Frontal cortex (tissue), 4 donors: ENCODE measurements around the gene ABCA9. TPM values are rescaled to one million over a fixed set of nuclear protein-coding genes. Genes with fewer than 3 reads are reported as not detected.
"Not testable (repeated sequence)": the region's sequence is repeated elsewhere in the genome, so short reads cannot be mapped to it uniquely, and the experiment has no call there.

Source experiments
- DNase-seq, 2 donors: peaks; one replicate each; pipeline ENCODE4 v3.0.0; 2012; ENCODE audit warnings: low spot score in 2 of 2
- FAIRE-seq: peaks from 2 replicates; lab custom pipeline; 2012; peaks lifted over from hg19 to GRCh38; lab: Jason Lieb, UNC
- total RNA-seq: library from RNA; depleted of rRNA; stranded (reverse); fragments of >200 nt; gene quantifications from one replicate; pipeline ENCODE4 v1.2.3, GENCODE V29; 2014
- donor health status: control.
- donor health status: control.
- donor health status: control.

The ABCA9 gene, protein sequence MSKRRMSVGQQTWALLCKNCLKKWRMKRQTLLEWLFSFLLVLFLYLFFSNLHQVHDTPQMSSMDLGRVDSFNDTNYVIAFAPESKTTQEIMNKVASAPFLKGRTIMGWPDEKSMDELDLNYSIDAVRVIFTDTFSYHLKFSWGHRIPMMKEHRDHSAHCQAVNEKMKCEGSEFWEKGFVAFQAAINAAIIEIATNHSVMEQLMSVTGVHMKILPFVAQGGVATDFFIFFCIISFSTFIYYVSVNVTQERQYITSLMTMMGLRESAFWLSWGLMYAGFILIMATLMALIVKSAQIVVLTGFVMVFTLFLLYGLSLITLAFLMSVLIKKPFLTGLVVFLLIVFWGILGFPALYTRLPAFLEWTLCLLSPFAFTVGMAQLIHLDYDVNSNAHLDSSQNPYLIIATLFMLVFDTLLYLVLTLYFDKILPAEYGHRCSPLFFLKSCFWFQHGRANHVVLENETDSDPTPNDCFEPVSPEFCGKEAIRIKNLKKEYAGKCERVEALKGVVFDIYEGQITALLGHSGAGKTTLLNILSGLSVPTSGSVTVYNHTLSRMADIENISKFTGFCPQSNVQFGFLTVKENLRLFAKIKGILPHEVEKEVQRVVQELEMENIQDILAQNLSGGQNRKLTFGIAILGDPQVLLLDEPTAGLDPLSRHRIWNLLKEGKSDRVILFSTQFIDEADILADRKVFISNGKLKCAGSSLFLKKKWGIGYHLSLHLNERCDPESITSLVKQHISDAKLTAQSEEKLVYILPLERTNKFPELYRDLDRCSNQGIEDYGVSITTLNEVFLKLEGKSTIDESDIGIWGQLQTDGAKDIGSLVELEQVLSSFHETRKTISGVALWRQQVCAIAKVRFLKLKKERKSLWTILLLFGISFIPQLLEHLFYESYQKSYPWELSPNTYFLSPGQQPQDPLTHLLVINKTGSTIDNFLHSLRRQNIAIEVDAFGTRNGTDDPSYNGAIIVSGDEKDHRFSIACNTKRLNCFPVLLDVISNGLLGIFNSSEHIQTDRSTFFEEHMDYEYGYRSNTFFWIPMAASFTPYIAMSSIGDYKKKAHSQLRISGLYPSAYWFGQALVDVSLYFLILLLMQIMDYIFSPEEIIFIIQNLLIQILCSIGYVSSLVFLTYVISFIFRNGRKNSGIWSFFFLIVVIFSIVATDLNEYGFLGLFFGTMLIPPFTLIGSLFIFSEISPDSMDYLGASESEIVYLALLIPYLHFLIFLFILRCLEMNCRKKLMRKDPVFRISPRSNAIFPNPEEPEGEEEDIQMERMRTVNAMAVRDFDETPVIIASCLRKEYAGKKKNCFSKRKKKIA (N-terminal part only)
- total RNA-seq, result 5.7 TPM

DNA sequence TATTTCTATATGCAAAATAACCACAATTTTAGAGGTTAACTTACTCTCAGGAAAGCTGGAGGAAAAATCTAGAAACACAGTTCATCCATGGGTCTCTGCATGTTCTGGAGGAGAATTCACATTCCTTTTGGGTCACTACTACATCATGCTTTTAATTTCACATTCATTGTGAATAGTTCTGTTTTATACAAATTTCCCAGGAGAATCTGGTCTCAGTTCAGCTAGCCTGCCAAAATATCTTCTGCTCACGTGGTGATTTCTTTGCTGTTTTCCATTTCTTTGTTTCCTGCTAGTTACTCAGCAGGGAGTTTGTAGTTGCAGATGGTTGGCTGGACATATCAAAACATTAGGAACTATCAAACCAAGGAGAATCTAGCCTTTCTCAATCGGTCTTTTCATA lies at the start of gene ABCA9:
ABCA9 (minus strand) TSS at position 106 of the 400 bp plus-strand sequence. CDS start 9,801 bp downstream, outside the sequence.
- no peak for FAIRE-seq
- DNase-seq, result peak in 1 of 2 donors; percentile 4

DNA sequence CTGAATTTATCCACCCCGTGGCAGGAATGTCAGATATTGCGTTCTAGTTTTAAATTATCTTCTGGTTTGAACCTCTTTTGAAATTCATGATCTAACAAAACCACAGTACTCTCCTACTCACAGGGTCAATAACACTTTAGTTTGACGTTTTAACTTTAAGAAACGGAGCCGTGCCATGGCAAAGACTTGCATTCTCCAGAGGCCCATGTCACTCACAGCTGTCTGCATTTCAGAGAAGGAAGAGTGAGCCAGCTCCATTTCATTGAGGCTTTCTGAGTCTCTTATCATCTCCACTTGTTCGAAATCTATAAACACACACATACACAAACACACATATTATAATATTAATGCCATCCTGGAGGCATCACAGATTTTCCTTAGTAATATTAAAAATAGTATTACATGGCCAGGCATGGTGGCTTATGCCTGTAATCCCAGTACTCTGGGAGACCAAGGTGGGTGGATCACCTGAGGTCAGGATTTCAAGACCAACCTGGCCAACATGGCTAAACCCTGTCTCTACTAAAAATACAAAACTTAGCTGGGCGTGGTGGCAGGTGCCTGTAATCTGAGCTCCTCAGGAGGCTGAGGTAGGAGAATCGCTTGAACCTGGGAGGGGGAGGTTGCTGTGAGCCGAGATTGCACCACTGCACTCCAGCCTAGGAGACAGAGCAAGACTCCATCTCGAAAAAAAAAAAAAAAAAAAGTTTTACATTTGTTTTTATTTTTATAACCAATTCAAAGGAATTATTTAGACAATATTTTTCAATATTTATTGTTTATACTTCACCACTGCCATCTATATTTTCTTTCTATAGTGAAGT lies 45.4 kb upstream of the ABCA9 start:
- FAIRE-seq, result peak; percentile 19
- DNase-seq, result no peak

DNA sequence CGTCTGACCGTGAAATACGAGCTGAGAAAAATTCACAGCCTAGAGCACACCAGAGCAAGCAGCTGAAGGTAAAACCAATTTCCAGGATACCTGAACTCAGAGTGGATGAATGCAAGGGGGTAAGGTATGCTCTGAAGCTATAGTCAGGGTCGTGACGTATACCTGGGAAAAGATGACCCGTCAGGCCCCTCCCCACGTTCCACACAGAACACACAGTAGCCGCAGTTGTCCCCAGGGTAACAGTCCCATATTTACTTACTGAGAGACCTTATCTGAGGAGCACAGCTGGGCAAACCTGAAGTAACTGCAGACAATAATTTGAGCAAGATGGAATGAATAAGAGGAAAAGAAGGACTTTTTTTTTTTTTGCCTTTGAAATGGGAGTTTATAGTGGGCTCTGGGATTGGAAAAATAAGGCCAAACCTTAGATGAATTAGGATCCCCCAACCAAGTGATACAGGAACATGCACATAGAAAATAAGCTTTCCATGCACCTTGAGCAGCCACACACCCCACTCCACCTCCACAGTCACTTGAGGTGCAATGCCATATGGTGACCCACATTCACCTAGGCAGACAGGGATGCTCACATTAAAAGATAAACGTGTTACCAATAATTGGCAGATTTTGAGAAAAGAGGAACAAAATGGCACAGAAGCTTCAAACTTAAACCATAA lies 43.0 kb upstream of the ABCA9 start:
- FAIRE-seq, result no peak

DNA sequence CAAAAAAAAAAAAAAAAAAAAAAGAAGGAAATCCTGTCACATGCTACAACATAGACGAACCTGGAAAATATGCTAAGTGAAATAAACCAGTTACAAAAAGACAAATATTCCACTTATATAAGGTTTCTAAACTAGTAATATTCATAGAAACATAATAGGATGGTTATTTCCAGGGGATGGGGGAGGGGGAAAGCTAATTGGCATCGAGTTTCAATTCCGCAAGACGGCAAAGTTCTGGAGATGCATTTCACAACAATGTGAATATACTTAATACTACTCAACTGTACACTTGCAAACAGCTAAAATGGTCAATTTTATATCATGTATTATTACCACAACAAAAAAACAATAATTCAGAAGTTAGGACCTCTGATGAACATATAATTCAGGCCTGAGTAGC lies 37.9 kb upstream of the ABCA9 start:
- DNase-seq (no peak), FAIRE-seq (no peak)

More for the DNA sequence above, 43.0 kb upstream of the ABCA9 start:
- DNase-seq, result no peak

DNA sequence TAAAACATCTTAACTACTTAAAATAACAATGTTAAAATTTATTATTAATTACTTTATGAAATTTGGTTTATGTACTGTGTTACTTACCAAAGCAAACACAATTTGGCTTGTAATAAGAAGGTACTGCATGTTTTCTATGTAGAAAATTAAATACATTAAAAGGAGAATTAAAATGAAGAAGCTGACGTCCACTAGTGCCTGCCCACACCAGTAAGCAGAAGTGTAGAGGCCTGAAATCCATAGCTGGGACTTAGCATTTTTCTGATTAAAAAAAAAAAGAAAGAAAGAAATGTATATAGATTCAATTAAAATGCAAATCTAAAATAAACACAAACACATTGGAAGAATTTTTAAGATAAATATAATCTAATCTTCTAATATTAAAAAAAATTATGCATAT lies 35.8 kb upstream of the ABCA9 start:
- no peak for DNase-seq
- no peak for FAIRE-seq

DNA sequence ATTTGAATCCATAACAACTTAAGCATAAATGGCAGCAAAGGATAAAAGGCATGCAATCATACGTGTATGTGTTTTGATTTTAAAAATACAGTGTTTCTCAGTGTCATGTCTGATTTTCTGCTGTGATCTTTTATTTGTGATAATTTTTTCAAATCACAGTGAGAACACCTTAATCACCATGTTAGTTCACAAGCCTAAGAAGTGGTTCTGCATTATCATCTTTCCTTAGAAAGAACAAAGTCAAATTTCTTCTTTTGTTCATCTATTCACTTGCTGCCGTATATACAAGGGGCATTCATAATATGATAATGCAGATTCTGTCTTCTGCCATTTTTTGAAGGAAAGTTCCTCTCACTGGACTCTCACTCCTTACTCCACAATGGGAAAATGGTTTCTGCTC lies 33.3 kb upstream of the ABCA9 start:
- DNase-seq, result no peak
- FAIRE-seq, result no peak

DNA sequence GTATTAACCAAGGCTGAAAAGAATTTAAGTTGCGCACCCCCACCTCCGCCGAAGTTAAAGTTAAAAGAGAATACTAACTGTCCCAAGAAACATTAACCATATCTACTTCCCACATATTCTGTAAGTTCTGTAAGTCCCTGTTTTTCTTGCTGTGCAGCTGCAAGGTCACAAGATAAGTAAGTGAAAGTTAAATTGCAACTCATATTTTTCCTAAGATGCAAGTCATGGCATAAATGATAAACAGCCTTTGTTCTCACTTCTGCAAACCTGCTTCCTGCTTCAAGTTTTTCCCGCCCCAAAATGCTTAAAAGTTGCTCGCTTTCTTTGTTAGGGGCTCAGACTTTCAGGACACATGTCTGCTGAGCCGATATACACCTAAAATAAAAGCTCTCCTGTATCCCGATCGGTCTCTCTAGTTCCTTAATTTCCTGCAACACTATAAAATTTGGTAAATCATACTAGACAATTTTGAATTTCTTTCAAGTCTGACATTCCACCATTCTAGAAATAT lies 32.6 kb upstream of the ABCA9 start:
- no peak for FAIRE-seq
- no peak for DNase-seq

DNA sequence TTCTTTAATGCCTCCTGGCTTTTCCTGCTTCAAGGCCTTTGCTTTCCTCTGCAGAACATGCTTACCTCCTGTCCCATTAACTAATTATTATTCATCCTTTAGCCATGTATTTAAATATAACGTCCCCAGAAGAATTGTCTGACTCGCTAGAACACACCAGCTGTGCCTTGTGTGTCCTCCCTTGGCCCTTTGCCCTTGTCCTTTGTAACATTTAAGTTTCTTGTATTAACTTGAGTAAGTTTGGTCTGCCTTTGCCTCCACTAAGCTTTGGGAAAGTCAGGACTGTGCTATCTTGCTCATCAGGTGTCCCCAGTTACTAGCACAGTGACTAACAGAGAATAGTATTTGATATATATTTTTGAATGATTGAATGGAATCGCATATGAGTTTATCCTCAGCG lies 29.6 kb upstream of the ABCA9 start:
- FAIRE-seq (no peak), DNase-seq (no peak)

DNA sequence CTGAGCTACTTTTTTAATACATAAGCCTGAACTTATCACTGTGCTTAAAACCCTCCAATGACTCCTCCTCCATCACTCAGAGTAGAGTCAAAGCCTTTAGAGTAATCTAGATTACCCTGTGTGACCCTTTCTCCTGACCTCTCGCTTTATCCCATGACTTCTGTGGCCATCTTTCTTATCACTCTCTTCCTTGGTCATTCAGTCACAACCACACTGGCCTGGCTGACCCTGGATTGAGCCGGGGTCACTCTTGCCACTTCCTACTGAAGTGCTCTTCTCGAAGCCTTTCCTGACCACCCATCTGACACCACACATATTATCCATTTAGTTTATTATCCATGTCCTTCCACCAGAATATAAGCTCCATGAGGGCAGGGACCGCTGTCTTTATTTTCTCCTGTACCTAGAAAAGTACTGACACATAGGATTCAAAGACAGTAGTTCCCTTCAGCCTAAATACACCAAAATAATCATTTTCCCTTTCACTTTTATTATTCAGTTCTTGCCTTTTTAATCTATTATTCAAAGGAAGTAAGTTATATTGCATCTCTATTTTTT lies 28.0 kb upstream of the ABCA9 start:
- FAIRE-seq, result no peak
- DNase-seq, result no peak

DNA sequence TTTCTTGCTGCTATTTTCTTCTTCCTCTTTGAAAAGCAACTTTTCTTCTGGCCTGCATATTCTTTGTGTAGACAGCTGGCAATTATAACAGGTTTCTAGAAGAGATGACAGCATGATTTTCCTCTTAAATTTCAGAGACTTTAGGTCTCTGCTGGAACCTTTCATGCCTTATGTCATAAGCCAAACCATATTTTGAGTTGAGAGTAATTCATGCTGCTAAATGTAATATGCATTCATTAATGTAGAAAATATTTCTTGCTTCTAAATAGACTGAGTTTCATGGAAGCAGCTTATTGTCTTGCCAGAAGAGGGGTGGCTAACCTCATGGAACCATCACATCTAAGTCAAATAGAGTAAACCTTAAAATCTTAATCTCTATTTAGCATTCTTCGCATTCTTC lies 25.9 kb upstream of the ABCA9 start:
- DNase-seq (no peak), FAIRE-seq (no peak)

DNA sequence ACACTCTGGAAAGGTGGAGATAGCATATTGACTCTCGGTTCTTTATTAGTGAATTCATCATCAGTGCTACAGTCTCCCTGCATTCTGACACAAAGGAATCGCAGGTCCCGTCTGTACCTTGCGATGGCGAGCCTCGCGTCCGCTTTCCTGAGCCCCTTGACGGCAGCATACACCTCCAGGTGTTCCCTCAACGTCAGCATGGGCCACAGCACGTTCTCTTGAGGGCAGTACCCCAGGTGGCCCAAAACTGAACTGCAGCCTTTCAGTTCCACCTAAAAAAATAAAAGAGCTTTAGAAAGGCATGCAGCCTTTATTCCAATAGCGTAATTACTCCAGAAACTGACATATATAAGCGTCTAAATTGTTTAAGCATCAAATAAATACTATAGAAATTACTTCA lies 24.2 kb upstream of the ABCA9 start:
- DNase-seq (no peak), FAIRE-seq (no peak)

DNA sequence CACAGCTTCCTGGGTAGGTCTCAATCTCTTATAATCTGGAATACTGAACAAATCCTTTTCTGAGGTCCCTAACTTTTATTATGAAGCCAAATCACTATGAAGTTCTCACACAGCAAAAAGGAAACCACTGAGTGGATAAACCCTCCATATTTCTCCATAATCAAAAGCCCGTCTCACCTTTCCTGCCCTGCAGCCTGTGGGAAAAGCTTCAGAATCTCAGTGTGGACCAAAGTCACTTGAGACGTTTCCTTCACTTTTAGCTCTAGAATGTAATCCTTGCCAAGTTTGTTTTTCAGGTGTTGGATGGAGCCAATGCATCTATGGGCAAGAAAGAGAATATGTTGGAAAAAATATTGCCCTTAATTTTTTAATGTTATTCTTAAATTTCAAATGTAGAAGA lies 22.0 kb upstream of the ABCA9 start:
- no peak for FAIRE-seq
- no peak for DNase-seq

DNA sequence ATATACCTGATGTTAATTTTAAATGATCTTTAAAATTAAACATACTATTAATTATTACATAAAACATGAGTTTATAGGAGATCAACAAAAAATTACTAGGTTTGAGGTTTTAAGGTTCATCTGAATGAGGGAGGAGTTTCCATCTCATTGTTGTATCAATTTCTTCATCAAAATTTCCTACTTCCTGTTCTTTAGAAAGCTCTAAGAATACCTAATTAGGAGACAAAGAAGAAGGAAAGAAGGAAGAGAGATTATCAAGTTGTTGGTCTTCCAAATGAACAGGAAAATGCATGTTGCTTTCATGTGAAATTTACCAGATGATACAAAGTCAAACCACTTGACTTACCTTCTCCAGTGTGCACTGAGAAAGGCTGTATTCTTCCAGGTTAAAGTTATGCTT lies 18.1 kb upstream of the ABCA9 start:
- DNase-seq (no peak), FAIRE-seq (peak; percentile 40)

DNA sequence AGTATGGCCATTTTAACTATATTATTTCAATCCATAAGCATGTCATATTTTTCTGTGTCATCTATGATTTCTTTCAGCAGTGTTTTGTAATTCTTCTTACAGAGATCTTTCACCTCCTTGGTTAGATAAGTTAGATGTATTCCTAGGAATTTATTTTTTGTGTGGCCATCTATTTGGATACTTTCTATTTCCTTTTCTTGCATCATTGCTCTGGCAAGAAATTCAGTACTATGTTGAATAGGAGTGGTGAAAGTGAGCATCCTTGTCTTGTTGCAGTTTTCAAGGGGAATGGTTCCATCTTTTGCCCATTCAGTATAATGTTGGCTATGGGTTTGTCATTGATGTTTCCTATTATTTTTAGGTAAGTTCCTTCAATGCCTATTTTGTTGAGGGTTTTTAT lies 15.1 kb upstream of the ABCA9 start:
- DNase-seq, result no peak
- FAIRE-seq, result no peak

DNA sequence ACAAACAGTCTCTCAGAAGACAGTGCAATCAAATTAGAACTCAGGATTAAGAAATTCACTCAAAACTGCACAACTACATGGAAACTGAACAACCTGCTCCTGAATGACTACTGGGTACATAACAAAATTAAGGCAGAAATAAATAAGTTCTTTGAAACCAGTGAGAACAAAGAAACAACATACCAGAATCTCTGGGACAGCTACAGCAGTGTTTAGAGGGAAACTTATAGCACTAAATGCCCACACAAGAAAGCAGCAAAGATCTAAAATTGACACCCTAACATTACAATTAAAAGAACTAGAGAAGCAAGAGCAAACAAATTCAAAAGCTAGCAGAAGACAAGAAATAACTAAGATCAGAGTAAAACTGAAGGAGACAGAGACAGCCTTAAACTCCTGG lies 12.7 kb upstream of the ABCA9 start:
- not testable (repeated sequence) for FAIRE-seq, DNase-seq

DNA sequence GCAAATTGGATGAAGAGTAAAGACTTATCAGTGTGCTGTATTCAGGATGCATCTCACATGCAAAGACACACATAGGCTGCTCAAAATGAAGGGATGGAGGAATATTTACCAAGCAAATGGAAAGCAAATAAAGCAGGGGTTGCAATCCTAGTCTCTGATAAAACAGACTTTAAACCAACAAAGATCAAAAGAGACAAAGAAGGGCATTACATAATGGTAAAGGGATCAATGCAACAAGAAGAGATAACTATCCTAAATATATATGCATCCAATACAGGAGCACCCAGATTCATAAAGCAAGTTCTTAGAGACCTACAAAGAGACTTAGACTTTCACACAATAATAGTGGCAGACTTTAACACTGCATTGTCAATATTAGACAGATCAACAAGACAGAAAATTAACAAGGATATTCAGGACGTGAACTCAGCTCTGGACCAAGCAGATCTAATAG lies 12.1 kb upstream of the ABCA9 start:
- DNase-seq, FAIRE-seq: not testable (repeated sequence)

DNA sequence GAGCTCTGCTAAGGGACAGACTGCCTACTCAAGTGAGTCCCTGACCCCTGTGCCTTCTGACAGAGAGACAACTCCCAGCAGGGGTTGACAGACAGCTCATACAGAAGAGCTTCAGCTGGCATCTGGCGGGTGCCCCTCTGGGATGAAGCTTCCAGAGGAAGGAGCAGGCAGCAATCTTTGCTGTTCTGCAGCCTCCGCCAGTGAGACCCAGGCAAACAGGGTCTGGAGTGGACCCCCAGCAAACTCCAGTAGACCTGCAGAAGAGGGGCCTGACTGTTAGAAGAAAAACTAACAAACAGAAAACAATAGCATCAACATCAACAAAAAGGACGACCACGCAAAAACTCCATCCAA lies 10.5 kb upstream of the ABCA9 start:
- not testable (repeated sequence) for DNase-seq

More for the DNA sequence above, 10.5 kb upstream of the ABCA9 start:
- FAIRE-seq, result not testable (repeated sequence)
